HCT116 (cell line): ENCODE results near the gene TCF7L1. TPM values are rescaled to one million over a fixed set of nuclear protein-coding genes. Genes with fewer than 3 reads are reported as not detected.

ENCODE experiments used
- ATAC-seq: fragments of 200-7000 bp; cut with Tn5 transposase; 2 replicates; pipeline ENCODE4 v1.9.1; 2020; ENCODE audit warnings: mild to moderate bottlenecking, moderate library complexity
- BruUV-seq: library from RNA; stranded (reverse); fragments of 400-500 nt; replicated peaks from 2 replicates; lab custom pipeline; 2021; lab: Mats Ljungman, UMichigan
- CTCF ChIA-PET: fragments of 300-600 bp; sonication (Branson Sonifier 250); formaldehyde crosslinking; loops from one replicate; lab custom pipeline; 2021; ENCODE audit warnings: antibody characterized with exemption; lab: Charles Lee
- POLR2A ChIA-PET: fragments of 300-600, 350-600 bp; sonication (Branson Sonifier 250); formaldehyde crosslinking; loops from one replicate; lab custom pipeline; 2021; ENCODE audit warnings: antibody characterized with exemption; lab: Charles Lee
- RAD21 ChIA-PET, 2 experiments: fragments of 300-600 bp; sonication (Branson Sonifier 250); formaldehyde crosslinking; loops; one replicate each; lab custom pipeline; 2023; ENCODE audit warnings: low total read pairs in 2 of 2; ENCODE audit not compliant: uncharacterized antibody in 2 of 2, unreplicated experiment in 2 of 2, low non-redundant PET in 1 of 2; lab: Charles Lee
- DNase-seq: peaks from one replicate; pipeline ENCODE4 v3.0.0-alpha.2; 2010; ENCODE audit warnings: low read depth, low spot score
- H2AFZ ChIP-seq: fragments of 200-600 bp; shearing (Covaris generic), sonication (generic); 2 replicates; pipeline ENCODE4 v1.6.1; 2017; ENCODE audit warnings: low read depth, mixed run types, mixed read lengths, antibody characterized with exemption, low read length; ENCODE audit not compliant: poor library complexity, severe bottlenecking
- H3K27ac ChIP-seq: 2 replicates; pipeline ENCODE4 v1.5.1; 2012; ENCODE audit warnings: low read depth, low read length
- H3K27me3 ChIP-seq: fragments of 200-600 bp; sonication (generic); 2 replicates; pipeline ENCODE4 v1.6.1; 2016; ENCODE audit warnings: mixed run types, low read length, mixed read lengths; ENCODE audit not compliant: insufficient read depth
- H3K36me3 ChIP-seq, 2 experiments: fragments of 200-500 bp in 1 of 2; fragments of 200-600 bp in 1 of 2; sonication (Bioruptor generic) in 1 of 2; sonication (generic) in 1 of 2; 2 replicates each; pipeline versions ENCODE4 v1.5.1 to v1.6.1; 2014 to 2016; ENCODE audit warnings: low read length in 2 of 2, inconsistent platforms in 1 of 2, mixed read lengths in 1 of 2, mixed run types in 1 of 2; ENCODE audit not compliant: insufficient read depth in 2 of 2, control insufficient read depth in 1 of 2
- H3K4me1 ChIP-seq, 2 experiments: fragments of 200-600 bp in 1 of 2; sonication (generic) in 1 of 2; 2 replicates each; pipeline versions ENCODE4 v1.5.1 to v1.6.1; 2012 to 2017; ENCODE audit warnings: low read length in 2 of 2, inconsistent platforms in 1 of 2, mild to moderate bottlenecking in 1 of 2, mixed read lengths in 1 of 2, mixed run types in 1 of 2, moderate library complexity in 1 of 2; ENCODE audit not compliant: insufficient read depth in 2 of 2, control insufficient read depth in 1 of 2
- H3K4me2 ChIP-seq: fragments of 200-600 bp; sonication (generic); 2 replicates; pipeline ENCODE4 v1.6.1; 2017; ENCODE audit warnings: mixed run types, low read length, mixed read lengths
- H3K4me3 ChIP-seq, 2 experiments: fragments of 200-600 bp in 1 of 2; sonication (generic) in 1 of 2; replicated peaks in 1 of 2; 2 replicates each; pipeline ENCODE4 v1.5.1; 2011 to 2016; ENCODE audit warnings: low read length in 2 of 2, control low read depth in 1 of 2, low read depth in 1 of 2, mild to moderate bottlenecking in 1 of 2, mixed read lengths in 1 of 2, mixed run types in 1 of 2
- H3K79me2 ChIP-seq: fragments of 200-600 bp; sonication (generic); 2 replicates; pipeline ENCODE4 v1.6.1; 2017; ENCODE audit warnings: mild to moderate bottlenecking, mixed run types, low read length, moderate library complexity, mixed read lengths; ENCODE audit not compliant: insufficient read depth
- H3K9ac ChIP-seq: fragments of 200-600 bp; sonication (generic); 2 replicates; pipeline ENCODE4 v1.6.1; 2016; ENCODE audit warnings: low read length, mixed read lengths
- H3K9me2 ChIP-seq: fragments of 200-600 bp; sonication (generic), shearing (Covaris generic); 2 replicates; pipeline ENCODE4 v1.6.1; 2017; ENCODE audit warnings: mixed run types, mild to moderate bottlenecking, moderate library complexity; ENCODE audit not compliant: insufficient read depth
- H3K9me3 ChIP-seq, 2 experiments: fragments of 200-500 bp in 1 of 2; fragments of 200-600 bp in 1 of 2; sonication (Bioruptor generic) in 1 of 2; sonication (generic) in 1 of 2; 2 replicates each; pipeline ENCODE4 v1.6.1; 2014 to 2017; ENCODE audit warnings: low read length in 2 of 2, mixed read lengths in 2 of 2, inconsistent platforms in 1 of 2, low read depth in 1 of 2, mild to moderate bottlenecking in 1 of 2, mixed run types in 1 of 2, moderate library complexity in 1 of 2; ENCODE audit not compliant: control insufficient read depth in 1 of 2, insufficient read depth in 1 of 2
- H4K20me1 ChIP-seq: fragments of 200-600 bp; sonication (generic), shearing (Covaris generic); 2 replicates; pipeline ENCODE4 v1.6.1; 2017; ENCODE audit warnings: mixed run types, mild to moderate bottlenecking, moderate library complexity; ENCODE audit not compliant: insufficient read depth
- ATF3 ChIP-seq: IDR thresholded peaks from 2 replicates; pipeline ENCODE4 v1.6.1; 2012
- EGR1 ChIP-seq: IDR thresholded peaks from 2 replicates; pipeline ENCODE4 v1.6.1; 2012; ENCODE audit warnings: low read depth
- EZH2 ChIP-seq: fragments of 200-600 bp; sonication (generic); IDR thresholded peaks from 2 replicates; pipeline ENCODE4 v1.6.1; 2017; ENCODE audit warnings: antibody characterized with exemption, mixed run types
- EZH2phosphoT487 ChIP-seq: fragments of 200-600 bp; IDR thresholded peaks from 2 replicates; pipeline ENCODE4 v1.6.1; 2018; ENCODE audit warnings: antibody characterized with exemption, borderline replicate concordance
- FOSL1 ChIP-seq: IDR thresholded peaks from 2 replicates; pipeline ENCODE4 v1.6.1; 2012; ENCODE audit warnings: low read depth
- POLR2A ChIP-seq: IDR thresholded peaks from 2 replicates; pipeline ENCODE4 v1.7.0; 2011; ENCODE audit warnings: borderline replicate concordance; ENCODE audit not compliant: insufficient read depth, insufficient read length; ENCODE audit errors: extremely low read depth
- POLR2AphosphoS5 ChIP-seq: IDR thresholded peaks from 2 replicates; pipeline ENCODE4 v1.6.1; 2011; ENCODE audit warnings: mild to moderate bottlenecking, low read depth, low read length, moderate library complexity
- REST ChIP-seq: IDR thresholded peaks from 2 replicates; pipeline ENCODE4 v1.6.1; 2012; ENCODE audit warnings: low read depth
- SRF ChIP-seq: IDR thresholded peaks from 2 replicates; pipeline ENCODE4 v1.6.1; 2012; ENCODE audit warnings: low read depth
- TCF7L2 ChIP-seq: IDR thresholded peaks from 2 replicates; pipeline ENCODE4 v1.7.0; 2011; ENCODE audit warnings: borderline replicate concordance, inconsistent platforms; ENCODE audit not compliant: insufficient read depth, insufficient read length; ENCODE audit errors: extremely low read depth
- YY1 ChIP-seq: IDR thresholded peaks from 2 replicates; pipeline ENCODE4 v1.6.1; 2011; ENCODE audit warnings: low read length, low read depth, moderate library complexity, mild to moderate bottlenecking; ENCODE audit not compliant: insufficient replicate concordance; ENCODE audit errors: extremely low read depth
- ZFX ChIP-seq: fragments of 450-650 bp; IDR thresholded peaks from 2 replicates; pipeline ENCODE4 v1.6.1; 2017
- intact Hi-C: fragments of 100-400 bp; cut with micrococcal nuclease; formaldehyde crosslinking; loops from 2 replicates; pipeline ENCODE4 v1.10.0; 2022
- total RNA-seq: library from RNA; stranded (reverse); gene quantifications from one replicate; pipeline ENCODE4 v1.2.1, GENCODE V29; 2021; ENCODE audit not compliant: unreplicated experiment
- TF ChIP-seq, protein P1 (sequence below): IDR thresholded peaks from 2 replicates; pipeline ENCODE4 v1.6.1; 2011; ENCODE audit warnings: mild to moderate bottlenecking, low read length, moderate library complexity; ENCODE audit not compliant: insufficient replicate concordance; ENCODE audit errors: extremely low read depth

TCF7L1 gene
- total RNA-seq, 1 experiment from 2014 or later = 10.3 TPM

- Histone ChIP-seq H3K4me1 (peaks cover 10 to 16% of the 10 kb centered on the region in 2 experiments; a peak in 3 of 4 replicates), H4K20me1 (no peaks in the 10 kb centered on the region), H2AFZ (no peak overlapping the region), H3K9ac (no peak overlapping the region), H3K4me3 (no peak overlapping the region), H3K9me2 (no peaks in the 10 kb centered on the region), H3K79me2 (no peaks in the 10 kb centered on the region), H3K36me3 (no peaks in the 10 kb centered on the region), H3K27me3 (no peaks in the 10 kb centered on the region), H3K9me3 (no peaks in the 10 kb centered on the region), H3K27ac (no peak overlapping the region), H3K4me2 (no peak overlapping the region)
- intact Hi-C loops = no loop called here
- ChIA-PET POLR2A (no interaction called here), RAD21 (no interaction called here), CTCF (no interaction called here)
- no peak for DNase-seq
- TF ChIP-seq EGR1 (no peak), POLR2A (no peak), ZFX (no peak), EZH2 (no peak), TCF7L2 (no peak), EZH2phosphoT487 (no peak), FOSL1 (no peak), YY1 (no peak), REST (no peak), ATF3 (no peak), POLR2AphosphoS5 (no peak), SRF (no peak)
- TF ChIP-seq, protein P1, sequence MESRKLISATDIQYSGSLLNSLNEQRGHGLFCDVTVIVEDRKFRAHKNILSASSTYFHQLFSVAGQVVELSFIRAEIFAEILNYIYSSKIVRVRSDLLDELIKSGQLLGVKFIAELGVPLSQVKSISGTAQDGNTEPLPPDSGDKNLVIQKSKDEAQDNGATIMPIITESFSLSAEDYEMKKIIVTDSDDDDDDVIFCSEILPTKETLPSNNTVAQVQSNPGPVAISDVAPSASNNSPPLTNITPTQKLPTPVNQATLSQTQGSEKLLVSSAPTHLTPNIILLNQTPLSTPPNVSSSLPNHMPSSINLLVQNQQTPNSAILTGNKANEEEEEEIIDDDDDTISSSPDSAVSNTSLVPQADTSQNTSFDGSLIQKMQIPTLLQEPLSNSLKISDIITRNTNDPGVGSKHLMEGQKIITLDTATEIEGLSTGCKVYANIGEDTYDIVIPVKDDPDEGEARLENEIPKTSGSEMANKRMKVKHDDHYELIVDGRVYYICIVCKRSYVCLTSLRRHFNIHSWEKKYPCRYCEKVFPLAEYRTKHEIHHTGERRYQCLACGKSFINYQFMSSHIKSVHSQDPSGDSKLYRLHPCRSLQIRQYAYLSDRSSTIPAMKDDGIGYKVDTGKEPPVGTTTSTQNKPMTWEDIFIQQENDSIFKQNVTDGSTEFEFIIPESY = no peak
- no peak for ATAC-seq
- BruUV-seq = no TSS peak
Measured at GRCh38 chr2:85259101-85259590, 126.0 kb downstream of the TCF7L1 start.
